ENCODE data around the gene ACSL5.

Gene ACSL5

GRCh38 chr10:112373912-112374338 is at the start of gene ACSL5:
ACSL5 (plus strand) TSS chr10:112374116; CDS start chr10:112394947, 20,831 bp downstream.
- DNase-seq (ENCODE audit: low spot score) = no peak

- no peak for DNase-seq (ENCODE audit: low spot score)
Observed at GRCh38 chr10:112327678-112328077, 46.2 kb upstream of the ACSL5 start.

- no peak for DNase-seq (ENCODE audit: low spot score)
Observed at GRCh38 chr10:112330162-112330561, 43.8 kb upstream of the ACSL5 start.

GRCh38 chr10:112330607-112331160 is 43.2 kb upstream of the ACSL5 start:
- DNase-seq (ENCODE audit: low spot score) = no peak

GRCh38 chr10:112332022-112332421 is 41.9 kb upstream of the ACSL5 start:
- no peak for DNase-seq (ENCODE audit: low spot score)

- no peak for DNase-seq (ENCODE audit: low spot score)
Observed at GRCh38 chr10:112332509-112333228, 41.2 kb upstream of the ACSL5 start.

GRCh38 chr10:112333452-112333851 is 40.5 kb upstream of the ACSL5 start:
- no peak for DNase-seq (ENCODE audit: low spot score)

GRCh38 chr10:112335111-112335867 is 38.6 kb upstream of the ACSL5 start:
- no peak for DNase-seq (ENCODE audit: low spot score)

- DNase-seq (ENCODE audit: low spot score) = no peak
Observed at GRCh38 chr10:112335868-112336265, 38.0 kb upstream of the ACSL5 start.

GRCh38 chr10:112336556-112337201 is 37.2 kb upstream of the ACSL5 start:
- no peak for DNase-seq (ENCODE audit: low spot score)

- DNase-seq (ENCODE audit: low spot score) = no peak
Observed at GRCh38 chr10:112338957-112339356, 35.0 kb upstream of the ACSL5 start.

GRCh38 chr10:112340601-112341000 is 33.3 kb upstream of the ACSL5 start:
- no peak for DNase-seq (ENCODE audit: low spot score)

- no peak for DNase-seq (ENCODE audit: low spot score)
Observed at GRCh38 chr10:112343056-112343806, 30.7 kb upstream of the ACSL5 start.

GRCh38 chr10:112344261-112344660 is 29.7 kb upstream of the ACSL5 start:
- no peak for DNase-seq (ENCODE audit: low spot score)

- no peak for DNase-seq (ENCODE audit: low spot score)
Observed at GRCh38 chr10:112345202-112345601, 28.7 kb upstream of the ACSL5 start.

- DNase-seq (ENCODE audit: low spot score) = no peak
Observed at GRCh38 chr10:112345743-112346142, 28.2 kb upstream of the ACSL5 start.

- no peak for DNase-seq (ENCODE audit: low spot score)
Observed at GRCh38 chr10:112346774-112347173, 27.1 kb upstream of the ACSL5 start.

GRCh38 chr10:112347709-112348671 is 25.9 kb upstream of the ACSL5 start:
- no peak for DNase-seq (ENCODE audit: low spot score)

- DNase-seq (ENCODE audit: low spot score) = no peak
Observed at GRCh38 chr10:112348759-112349158, 25.2 kb upstream of the ACSL5 start.

GRCh38 chr10:112349521-112350085 is 24.3 kb upstream of the ACSL5 start:
- DNase-seq (ENCODE audit: low spot score) = no peak

Measured in hepatic stellate cell (primary cell).